ENCODE measurements around the gene LAMTOR2. TPM values are rescaled to one million over a fixed set of nuclear protein-coding genes. Genes with fewer than 3 reads are reported as not detected.
"Not testable (repeated sequence)": the region's sequence is repeated elsewhere in the genome, so short reads cannot be mapped to it uniquely, and the experiment has no call there.

LAMTOR2 gene
- total RNA-seq, 2 experiments from 2014 or later = 41.3 to 61.0 TPM

- peaks cover 27% of the 10 kb centered on the region for H3K4me1 Mint-ChIP-seq
- H3K27me3 Mint-ChIP-seq = no peaks in the 10 kb centered on the region
- no peaks in the 10 kb centered on the region for H3K9me3 Mint-ChIP-seq
- no peak for DNase-seq
- ChIA-PET CTCF (interaction anchor here (0.8 kb wide), 1 partner anchor 9 kb away, joined by 3 read pairs; no protein-coding TSS in a partner anchor), POLR2A (no interaction called here)
- peaks cover 9% of the 10 kb centered on the region for H3K36me3 Mint-ChIP-seq (ENCODE audit: low read depth)
- peak overlapping the region; percentile 81 for H3K4me3 Mint-ChIP-seq
- H3K27ac Mint-ChIP-seq = peak overlapping the region; percentile 89
Observed at GRCh38 chr1:156055281-156056048, 883 bp downstream of the LAMTOR2 start.

- H3K36me3 Mint-ChIP-seq (ENCODE audit: low read depth) = peaks cover 9% of the 10 kb centered on the region
- H3K4me3 Mint-ChIP-seq = no peak overlapping the region
- DNase-seq = no peak
- POLR2A ChIA-PET = no interaction called here
- CTCF ChIA-PET = interaction anchor here (0.8 to 1.3 kb wide), 2 partner anchors 8 to 10 kb away, joined by 3 to 6 read pairs; no protein-coding TSS in a partner anchor
- no peaks in the 10 kb centered on the region for H3K9me3 Mint-ChIP-seq
- no peaks in the 10 kb centered on the region for H3K27me3 Mint-ChIP-seq
- H3K27ac Mint-ChIP-seq = no peak overlapping the region
- peaks cover 27% of the 10 kb centered on the region for H3K4me1 Mint-ChIP-seq
Observed at GRCh38 chr1:156056326-156056849, 1.8 kb downstream of the LAMTOR2 start.

GRCh38 chr1:156060937-156061636 lies 6.5 kb downstream of the LAMTOR2 start, which contains the start of gene RAB25:
TSS of gene RAB25 (plus strand) at chr1:156061160. CDS start at chr1:156061401, 241 bp downstream.
- H3K4me1 Mint-ChIP-seq = peaks cover 15% of the 10 kb centered on the region
- no peaks in the 10 kb centered on the region for H3K9me3 Mint-ChIP-seq
- ChIA-PET CTCF (interaction anchor here (0.5 kb wide), 1 partner anchor 1441 kb away, joined by 3 read pairs; no protein-coding TSS in a partner anchor), POLR2A (no interaction called here)
- H3K36me3 Mint-ChIP-seq (ENCODE audit: low read depth) = peaks cover 9% of the 10 kb centered on the region
- DNase-seq = no peak
- no peak within 1 kb of the TSS for H3K4me3 Mint-ChIP-seq
- peak within 1 kb of the TSS; percentile 76 for H3K27ac Mint-ChIP-seq
- no peaks in the 10 kb centered on the region for H3K27me3 Mint-ChIP-seq

DNA sequence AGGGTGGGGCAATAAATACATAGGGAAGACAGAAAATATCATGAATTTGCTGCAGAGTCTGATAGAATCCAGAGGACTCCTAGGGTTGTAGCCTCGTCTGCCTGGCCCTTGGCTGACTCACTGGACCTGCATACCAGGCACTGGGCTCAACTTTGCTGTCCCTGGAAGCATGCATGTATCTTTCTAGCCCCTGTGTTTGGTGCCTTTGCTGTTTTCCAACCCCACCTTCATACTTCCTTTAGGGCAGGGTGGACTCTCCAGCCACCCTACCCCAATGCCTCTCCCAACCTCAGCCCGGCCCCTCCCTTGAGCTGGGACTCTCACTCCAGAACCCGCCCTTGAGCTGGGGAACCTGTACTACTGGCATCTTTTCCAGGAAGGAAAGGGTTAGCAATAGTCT lies 7.6 kb downstream of the LAMTOR2 start:
- no peaks in the 10 kb centered on the region for H3K27me3 Mint-ChIP-seq
- H3K9me3 Mint-ChIP-seq = no peaks in the 10 kb centered on the region
- H3K4me1 Mint-ChIP-seq = peaks cover 18% of the 10 kb centered on the region
- no peak for DNase-seq
- no peak overlapping the region for H3K4me3 Mint-ChIP-seq
- no peak overlapping the region for H3K27ac Mint-ChIP-seq
- ChIA-PET POLR2A (no interaction called here), CTCF (interaction anchor here (0.7 kb wide), 1 partner anchor 37 kb away, joined by 3 read pairs; no protein-coding TSS in a partner anchor)
- peaks cover 3% of the 10 kb centered on the region for H3K36me3 Mint-ChIP-seq (ENCODE audit: low read depth)

DNA sequence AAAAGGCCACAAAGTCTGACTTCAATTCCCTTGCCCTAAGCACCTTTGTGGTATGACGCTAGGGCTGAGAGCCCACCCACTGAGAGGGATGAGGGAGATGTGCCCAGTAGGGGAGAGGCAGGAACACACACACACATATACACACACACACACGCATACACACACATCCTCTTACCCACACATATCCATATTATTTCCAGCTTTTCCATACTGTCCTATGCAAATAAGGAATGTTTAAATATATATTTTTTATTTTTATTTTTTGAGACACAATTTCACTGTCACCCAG lies 9.4 kb downstream of the LAMTOR2 start:
- DNase-seq = no peak
- Mint-ChIP-seq H3K4me1 (peaks cover 16% of the 10 kb centered on the region), H3K9me3 (no peaks in the 10 kb centered on the region), H3K27me3 (no peaks in the 10 kb centered on the region), H3K4me3 (no peak overlapping the region), H3K36me3 (ENCODE audit: low read depth) (no peaks in the 10 kb centered on the region), H3K27ac (no peak overlapping the region)
- POLR2A ChIA-PET = no interaction called here
- CTCF ChIA-PET = interaction anchor here (0.7 to 1.6 kb wide), 4 partner anchors 8 to 26 kb away, joined by 3 to 5 read pairs (median 3); no protein-coding TSS in a partner anchor

GRCh38 chr1:156064615-156065014 lies 10.0 kb downstream of the LAMTOR2 start:
- H3K27ac Mint-ChIP-seq = no peak overlapping the region
- CTCF ChIA-PET = interaction anchor here (0.9 to 3.1 kb wide), 7 partner anchors 9 to 75 kb away, joined by 3 to 12 read pairs (median 3); no protein-coding TSS in a partner anchor
- H3K36me3 Mint-ChIP-seq (ENCODE audit: low read depth) = no peaks in the 10 kb centered on the region
- POLR2A ChIA-PET = no interaction called here
- DNase-seq = no peak
- no peak overlapping the region for H3K4me3 Mint-ChIP-seq
- H3K27me3 Mint-ChIP-seq = no peaks in the 10 kb centered on the region
- H3K9me3 Mint-ChIP-seq = no peaks in the 10 kb centered on the region
- H3K4me1 Mint-ChIP-seq = peaks cover 16% of the 10 kb centered on the region

DNA sequence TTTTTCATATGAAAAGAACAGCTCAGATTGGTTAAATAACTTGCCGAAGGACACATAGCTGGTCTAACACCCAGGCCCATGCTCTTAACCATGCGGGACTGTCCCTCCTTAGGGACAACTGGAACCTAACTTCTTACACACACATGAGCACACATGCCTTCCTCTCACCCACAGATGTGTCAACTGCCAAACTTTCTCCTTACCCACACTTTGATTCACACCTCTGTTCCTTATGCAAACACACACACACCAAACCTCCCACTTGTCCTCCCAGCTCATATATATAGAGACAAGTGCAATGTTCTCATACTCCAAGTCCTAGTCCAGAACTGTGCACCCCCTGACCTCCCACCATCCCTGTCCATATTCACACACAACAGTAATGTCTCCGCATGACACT lies 10.6 kb downstream of the LAMTOR2 start:
- Mint-ChIP-seq H3K27me3 (no peaks in the 10 kb centered on the region), H3K4me1 (peaks cover 16% of the 10 kb centered on the region), H3K9me3 (no peaks in the 10 kb centered on the region), H3K4me3 (no peak overlapping the region), H3K36me3 (ENCODE audit: low read depth) (no peaks in the 10 kb centered on the region), H3K27ac (no peak overlapping the region)
- CTCF ChIA-PET = interaction anchor here (0.9 to 3.1 kb wide), 12 partner anchors 13 to 76 kb away, joined by 3 to 12 read pairs (median 4); no protein-coding TSS in a partner anchor
- POLR2A ChIA-PET = no interaction called here
- DNase-seq = no peak

DNA sequence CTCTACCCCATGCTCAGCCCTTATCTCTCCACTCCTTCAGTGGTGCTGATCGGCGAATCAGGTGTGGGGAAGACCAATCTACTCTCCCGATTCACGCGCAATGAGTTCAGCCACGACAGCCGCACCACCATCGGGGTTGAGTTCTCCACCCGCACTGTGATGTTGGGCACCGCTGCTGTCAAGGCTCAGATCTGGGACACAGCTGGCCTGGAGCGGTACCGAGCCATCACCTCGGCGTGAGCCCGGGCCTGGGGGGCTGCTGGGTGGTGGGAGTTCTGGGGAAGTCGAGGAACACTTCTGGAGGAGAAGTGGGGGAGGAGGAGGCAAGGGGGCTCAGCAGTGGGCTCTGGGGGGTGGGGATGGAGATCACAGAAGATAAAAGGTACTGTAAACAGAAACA lies 11.3 kb downstream of the LAMTOR2 start:
- no peaks in the 10 kb centered on the region for H3K36me3 Mint-ChIP-seq (ENCODE audit: low read depth)
- no peak overlapping the region for H3K27ac Mint-ChIP-seq
- H3K4me1 Mint-ChIP-seq = peaks cover 16% of the 10 kb centered on the region
- H3K27me3 Mint-ChIP-seq = no peaks in the 10 kb centered on the region
- ChIA-PET POLR2A (no interaction called here), CTCF (interaction anchor here (0.5 to 3.1 kb wide), 39 partner anchors 9 to 893 kb away, joined by 3 to 14 read pairs (median 4); partner anchors contain the start of genes KHDC4, KRTCAP2 and SMG5)
- H3K4me3 Mint-ChIP-seq = no peak overlapping the region
- DNase-seq = no peak
- H3K9me3 Mint-ChIP-seq = no peaks in the 10 kb centered on the region

DNA sequence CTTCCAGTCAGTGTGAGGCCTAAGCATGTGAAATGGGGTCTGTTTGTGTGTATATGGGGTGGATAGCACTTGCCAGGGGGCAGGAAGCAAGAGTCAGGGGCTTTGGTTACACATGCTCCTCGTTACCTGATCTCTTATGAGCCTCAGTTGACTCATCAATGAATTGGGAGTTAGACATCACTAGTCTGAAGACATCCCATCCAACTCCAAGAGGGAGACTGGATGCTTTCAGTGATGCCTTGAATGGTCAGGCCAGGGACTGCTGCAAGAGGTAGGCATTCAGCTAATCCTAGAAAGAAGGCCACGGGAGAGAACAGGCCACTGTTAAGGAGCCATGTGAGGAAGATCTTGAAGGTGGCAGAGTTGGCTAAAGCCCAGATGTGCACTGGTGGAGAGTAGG lies 12.7 kb downstream of the LAMTOR2 start:
- Mint-ChIP-seq H3K27ac (no peak overlapping the region), H3K4me3 (no peak overlapping the region)
- POLR2A ChIA-PET = no interaction called here

DNA sequence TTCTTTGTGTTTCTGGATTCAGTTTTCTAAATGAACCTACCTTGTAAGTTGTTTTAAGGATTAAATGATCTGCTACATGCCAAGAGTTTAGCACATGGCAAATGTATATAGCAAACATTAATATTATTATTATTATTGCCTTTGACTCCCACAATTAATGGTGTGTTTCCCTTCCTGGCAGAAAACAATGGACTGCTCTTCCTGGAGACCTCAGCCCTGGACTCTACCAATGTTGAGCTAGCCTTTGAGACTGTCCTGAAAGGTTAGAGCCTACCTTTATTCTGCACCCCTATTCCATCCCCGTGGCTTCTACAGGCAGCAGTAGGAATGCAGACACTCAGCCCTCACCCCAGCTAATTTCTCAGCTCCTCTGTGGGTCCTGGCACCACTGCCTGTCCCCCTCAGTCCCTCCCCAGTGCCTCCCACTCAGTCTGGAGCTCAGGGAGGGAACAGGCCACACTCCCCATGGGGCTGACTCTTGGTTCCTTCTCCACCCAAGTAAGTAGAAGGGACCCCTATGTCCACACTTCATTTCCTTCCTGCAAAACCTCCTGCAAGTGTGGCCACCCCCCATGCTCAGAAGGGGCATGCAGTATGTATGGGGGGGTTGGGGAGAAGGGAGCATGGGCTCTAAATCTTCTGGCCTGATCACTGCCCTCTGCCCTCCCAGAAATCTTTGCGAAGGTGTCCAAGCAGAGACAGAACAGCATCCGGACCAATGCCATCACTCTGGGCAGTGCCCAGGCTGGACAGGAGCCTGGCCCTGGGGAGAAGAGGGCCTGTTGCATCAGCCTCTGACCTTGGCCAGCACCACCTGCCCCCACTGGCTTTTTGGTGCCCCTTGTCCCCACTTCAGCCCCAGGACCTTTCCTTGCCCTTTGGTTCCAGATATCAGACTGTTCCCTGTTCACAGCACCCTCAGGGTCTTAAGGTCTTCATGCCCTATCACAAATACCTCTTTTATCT lies 15.2 kb downstream of the LAMTOR2 start:
- H3K27ac Mint-ChIP-seq = no peak overlapping the region
- POLR2A ChIA-PET = no interaction called here
- H3K4me1 Mint-ChIP-seq = peaks cover 16% of the 10 kb centered on the region
- H3K4me3 Mint-ChIP-seq = no peak overlapping the region
- H3K36me3 Mint-ChIP-seq (ENCODE audit: low read depth) = no peaks in the 10 kb centered on the region
- peaks cover 4% of the 10 kb centered on the region for H3K27me3 Mint-ChIP-seq
- no peaks in the 10 kb centered on the region for H3K9me3 Mint-ChIP-seq
- DNase-seq = no peak
- CTCF ChIA-PET = interaction anchor here (0.9 to 1.0 kb wide), 2 partner anchors 11 to 60 kb away, joined by 3 read pairs; no protein-coding TSS in a partner anchor

More for the DNA sequence above, 12.7 kb downstream of the LAMTOR2 start:
- H3K4me1 Mint-ChIP-seq = peaks cover 16% of the 10 kb centered on the region
- H3K9me3 Mint-ChIP-seq = no peaks in the 10 kb centered on the region
- no peak for DNase-seq
- H3K27me3 Mint-ChIP-seq = peaks cover 2% of the 10 kb centered on the region
- H3K36me3 Mint-ChIP-seq (ENCODE audit: low read depth) = no peaks in the 10 kb centered on the region
- CTCF ChIA-PET = interaction anchor here (0.6 to 3.1 kb wide), 16 partner anchors 8 to 259 kb away, joined by 3 to 14 read pairs (median 4); partner anchors contain the start of gene KHDC4

DNA sequence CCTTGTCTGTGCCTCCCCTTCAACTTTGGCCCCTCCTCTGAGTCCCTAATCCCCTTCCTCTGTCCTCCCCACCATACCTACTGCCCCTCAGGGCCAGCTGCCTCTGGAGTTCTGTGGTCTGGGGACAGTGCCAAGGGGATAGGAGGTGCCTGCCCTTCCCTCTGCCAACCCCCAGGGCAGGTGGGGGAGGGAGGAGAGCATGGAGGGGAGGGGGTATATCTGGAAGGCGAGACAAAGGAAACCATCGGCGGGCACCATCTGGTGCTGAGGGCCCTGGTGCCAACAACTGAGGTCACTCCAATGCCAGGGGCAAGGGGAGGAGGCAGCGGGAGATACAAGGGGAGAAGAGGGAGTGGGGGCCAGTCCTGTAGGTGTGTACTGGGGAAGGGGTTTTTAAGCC lies 16.0 kb downstream of the LAMTOR2 start:
- no peaks in the 10 kb centered on the region for H3K9me3 Mint-ChIP-seq
- POLR2A ChIA-PET = no interaction called here
- H3K36me3 Mint-ChIP-seq (ENCODE audit: low read depth) = no peaks in the 10 kb centered on the region
- CTCF ChIA-PET = no interaction called here
- H3K4me3 Mint-ChIP-seq = no peak overlapping the region
- peaks cover 8% of the 10 kb centered on the region for H3K27me3 Mint-ChIP-seq
- DNase-seq = no peak
- H3K4me1 Mint-ChIP-seq = peaks cover 13% of the 10 kb centered on the region
- no peak overlapping the region for H3K27ac Mint-ChIP-seq

DNA sequence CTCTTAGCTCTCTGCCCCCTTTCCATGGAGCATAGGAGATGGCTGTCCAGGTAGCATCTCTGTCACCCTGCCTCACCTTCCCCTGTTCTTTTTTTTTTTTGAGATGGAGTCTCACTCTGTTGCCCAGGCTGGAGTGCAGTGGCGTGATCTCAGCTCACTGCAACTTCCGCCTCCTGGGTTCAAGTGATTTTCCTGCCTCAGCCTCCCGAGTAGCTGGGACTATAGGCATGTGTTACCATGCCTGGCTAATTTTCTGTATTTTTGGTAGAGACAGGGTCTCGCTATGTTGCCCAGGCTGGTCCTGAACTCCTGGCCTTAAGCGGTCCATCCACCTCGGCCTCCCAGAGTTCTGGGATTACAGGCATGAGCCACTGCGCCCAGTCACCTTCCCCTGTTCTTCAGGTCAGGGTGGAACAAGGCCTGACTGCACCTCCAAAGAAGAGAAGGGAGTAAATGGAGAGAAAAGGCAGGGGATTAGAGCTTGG lies 16.8 kb downstream of the LAMTOR2 start:
- H3K4me1 Mint-ChIP-seq; H3K4me3 Mint-ChIP-seq; DNase-seq; POLR2A ChIA-PET; H3K36me3 Mint-ChIP-seq (ENCODE audit: low read depth); H3K9me3 Mint-ChIP-seq: not testable (repeated sequence)
- H3K27ac Mint-ChIP-seq = peak overlapping the region; percentile 58
- CTCF ChIA-PET = interaction anchor here (0.7 to 1.4 kb wide), 2 partner anchors 22 to 58 kb away, joined by 3 read pairs; no protein-coding TSS in a partner anchor
- H3K27me3 Mint-ChIP-seq = peaks cover 11% of the 10 kb centered on the region
